AG09319 (cell line): ENCODE data around the gene NPVF.

Experiments
- DNase-seq: peaks from one replicate; pipeline ENCODE4 v3.0.0-alpha.2; 2010; ENCODE audit warnings: low read depth; ENCODE audit errors: extremely low read depth
- CTCF ChIP-seq: IDR thresholded peaks from 2 replicates; pipeline ENCODE4 v1.5.1; 2011; ENCODE audit warnings: low read depth, mild to moderate bottlenecking, inconsistent platforms, low read length, moderate library complexity

Gene NPVF

GRCh38 chr7:25244254-25245033, 16.2 kb upstream of the NPVF start:
- no peak for TF ChIP-seq CTCF
- DNase-seq: no peak

- TF ChIP-seq CTCF: no peak
- no peak for DNase-seq
These were observed 14.4 kb upstream of the NPVF start for GRCh38 chr7:25242678-25243077.

GRCh38 chr7:25240896-25241295, 12.6 kb upstream of the NPVF start:
- no peak for TF ChIP-seq CTCF
- no peak for DNase-seq

GRCh38 chr7:25240340-25240739, 12.1 kb upstream of the NPVF start:
- no peak for TF ChIP-seq CTCF
- DNase-seq: no peak

- no peak for DNase-seq
- TF ChIP-seq CTCF: no peak
These were observed 11.6 kb upstream of the NPVF start for GRCh38 chr7:25239888-25240287.

GRCh38 chr7:25238066-25238725, 9.9 kb upstream of the NPVF start:
- TF ChIP-seq CTCF: no peak
- DNase-seq: no peak

GRCh38 chr7:25235471-25235870, 7.2 kb upstream of the NPVF start:
- DNase-seq: no peak
- no peak for TF ChIP-seq CTCF
